WTC11 (cell line): ENCODE results near the gene NEMP1. TPM values are rescaled to one million over a fixed set of nuclear protein-coding genes. Genes with fewer than 3 reads are reported as not detected.
"Not testable (repeated sequence)": the region's sequence is repeated elsewhere in the genome, so short reads cannot be mapped to it uniquely, and the experiment has no call there.

Experiments used
- ATAC-seq: fragments of 200-7000 bp; cut with Tn5 transposase; 2 replicates; pipeline ENCODE4 v1.10.0; 2021; ENCODE audit warnings: mild to moderate bottlenecking, moderate library complexity
- CTCF ChIA-PET: fragments of 300-600 bp; sonication (Branson Sonifier 250); formaldehyde crosslinking; loops from one replicate; lab custom pipeline; 2021; ENCODE audit warnings: antibody characterized with exemption; lab: Charles Lee
- POLR2A ChIA-PET: fragments of 350-600 bp; sonication (Branson Sonifier 250); formaldehyde crosslinking; loops from one replicate; lab custom pipeline; 2021; ENCODE audit warnings: antibody characterized with exemption; lab: Charles Lee
- DNase-seq: peaks from one replicate; pipeline ENCODE4 v3.0.0; 2021; ENCODE audit warnings: low spot score
- H3K27ac Mint-ChIP-seq: 2 replicates; pipeline ENCODE4 v1.8.0; 2021; ENCODE audit warnings: mixed read lengths
- H3K27me3 Mint-ChIP-seq: 2 replicates; pipeline ENCODE4 v1.8.0; 2021; ENCODE audit warnings: low read depth, mild to moderate bottlenecking, moderate library complexity, mixed read lengths
- H3K36me3 Mint-ChIP-seq: 2 replicates; pipeline ENCODE4 v1.8.0; 2021; ENCODE audit warnings: mixed read lengths
- H3K4me1 Mint-ChIP-seq: 2 replicates; pipeline ENCODE4 v1.8.0; 2022; ENCODE audit warnings: mixed read lengths
- H3K4me3 Mint-ChIP-seq: 2 replicates; pipeline ENCODE4 v1.8.0; 2021; ENCODE audit warnings: mild to moderate bottlenecking, moderate library complexity, mixed read lengths
- H3K9me3 Mint-ChIP-seq: 2 replicates; pipeline ENCODE4 v1.8.0; 2021; ENCODE audit warnings: mixed read lengths
- GABPB1 ChIP-seq: sonication (generic); formaldehyde crosslinking; IDR thresholded peaks from 2 replicates; pipeline ENCODE4 v1.8.1; 2023; ENCODE audit warnings: mild to moderate bottlenecking, missing genetic modification reagents
- HMGA2 ChIP-seq: fragments of 250-450 bp; sonication (Bioruptor Pico); IDR thresholded peaks from 2 replicates; pipeline ENCODE4 v1.4.0; 2021; ENCODE audit warnings: mild to moderate bottlenecking, moderate library complexity
- JUN ChIP-seq: sonication (generic); formaldehyde crosslinking; IDR thresholded peaks from 2 replicates; pipeline ENCODE4 v1.8.0; 2023; ENCODE audit warnings: mild to moderate bottlenecking, missing genetic modification reagents
- KAT7 ChIP-seq: sonication (generic); formaldehyde crosslinking; IDR thresholded peaks from 2 replicates; pipeline ENCODE4 v1.8.1; 2023; ENCODE audit warnings: missing genetic modification reagents, mild to moderate bottlenecking, borderline replicate concordance
- NFATC4 ChIP-seq: fragments of 250-450 bp; sonication (Bioruptor Pico); IDR thresholded peaks from 2 replicates; pipeline ENCODE4 v1.9.0; 2021; ENCODE audit warnings: mild to moderate bottlenecking
- NR3C1 ChIP-seq: sonication (generic); formaldehyde crosslinking; conservative IDR thresholded peaks from 2 replicates; pipeline ENCODE4 v1.8.1; 2023; ENCODE audit warnings: low read depth, mild to moderate bottlenecking, missing genetic modification reagents
- PRDM15 ChIP-seq: sonication (generic); formaldehyde crosslinking; IDR thresholded peaks from 2 replicates; pipeline ENCODE4 v1.8.0; 2022; ENCODE audit warnings: missing genetic modification reagents
- STAT6 ChIP-seq: sonication (generic); formaldehyde crosslinking; conservative IDR thresholded peaks from 2 replicates; pipeline ENCODE4 v1.8.1; 2023; ENCODE audit warnings: mild to moderate bottlenecking, low read depth, missing genetic modification reagents, moderate library complexity
- ZBTB21 ChIP-seq: sonication (generic); formaldehyde crosslinking; IDR thresholded peaks from 2 replicates; pipeline ENCODE4 v1.8.1; 2023; ENCODE audit warnings: mild to moderate bottlenecking, missing genetic modification reagents, borderline replicate concordance
- ZNF138 ChIP-seq: sonication (generic); formaldehyde crosslinking; conservative IDR thresholded peaks from 2 replicates; pipeline ENCODE4 v1.8.1; 2022; ENCODE audit warnings: mild to moderate bottlenecking, moderate library complexity, missing genetic modification reagents
- ZNF512 ChIP-seq: sonication (generic); formaldehyde crosslinking; IDR thresholded peaks from 2 replicates; pipeline ENCODE4 v1.8.1; 2022; ENCODE audit warnings: missing genetic modification reagents, borderline replicate concordance
- total RNA-seq: library from RNA; stranded (reverse); gene quantifications from 3 replicates; pipeline ENCODE4 v1.2.3, GENCODE V29; 2021
- TF ChIP-seq, protein P1 (sequence below): sonication (generic); formaldehyde crosslinking; IDR thresholded peaks from 2 replicates; pipeline ENCODE4 v1.8.1; 2022; ENCODE audit warnings: low read depth, missing genetic modification reagents, borderline replicate concordance
- TF ChIP-seq, protein P2 (sequence below): sonication (generic); formaldehyde crosslinking; IDR thresholded peaks from 2 replicates; pipeline ENCODE4 v1.8.0; 2022; ENCODE audit warnings: mild to moderate bottlenecking, missing genetic modification reagents
- TF ChIP-seq, protein P3 (sequence below): sonication (generic); formaldehyde crosslinking; conservative IDR thresholded peaks from 2 replicates; pipeline ENCODE4 v1.8.1; 2022; ENCODE audit warnings: mild to moderate bottlenecking, missing genetic modification reagents

The NEMP1 gene
- total RNA-seq, 1 experiment from 2014 or later = 41.9 TPM

- TF ChIP-seq KAT7 (CRISPR knock-in tag) (no peak), JUN (CRISPR knock-in tag) (no peak), ZNF138 (CRISPR knock-in tag) (no peak), NR3C1 (CRISPR knock-in tag) (no peak), STAT6 (CRISPR knock-in tag) (no peak)
- TF ChIP-seq, protein P1, sequence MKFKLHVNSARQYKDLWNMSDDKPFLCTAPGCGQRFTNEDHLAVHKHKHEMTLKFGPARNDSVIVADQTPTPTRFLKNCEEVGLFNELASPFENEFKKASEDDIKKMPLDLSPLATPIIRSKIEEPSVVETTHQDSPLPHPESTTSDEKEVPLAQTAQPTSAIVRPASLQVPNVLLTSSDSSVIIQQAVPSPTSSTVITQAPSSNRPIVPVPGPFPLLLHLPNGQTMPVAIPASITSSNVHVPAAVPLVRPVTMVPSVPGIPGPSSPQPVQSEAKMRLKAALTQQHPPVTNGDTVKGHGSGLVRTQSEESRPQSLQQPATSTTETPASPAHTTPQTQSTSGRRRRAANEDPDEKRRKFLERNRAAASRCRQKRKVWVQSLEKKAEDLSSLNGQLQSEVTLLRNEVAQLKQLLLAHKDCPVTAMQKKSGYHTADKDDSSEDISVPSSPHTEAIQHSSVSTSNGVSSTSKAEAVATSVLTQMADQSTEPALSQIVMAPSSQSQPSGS (CRISPR knock-in tag) = no peak
- TF ChIP-seq, protein P2, sequence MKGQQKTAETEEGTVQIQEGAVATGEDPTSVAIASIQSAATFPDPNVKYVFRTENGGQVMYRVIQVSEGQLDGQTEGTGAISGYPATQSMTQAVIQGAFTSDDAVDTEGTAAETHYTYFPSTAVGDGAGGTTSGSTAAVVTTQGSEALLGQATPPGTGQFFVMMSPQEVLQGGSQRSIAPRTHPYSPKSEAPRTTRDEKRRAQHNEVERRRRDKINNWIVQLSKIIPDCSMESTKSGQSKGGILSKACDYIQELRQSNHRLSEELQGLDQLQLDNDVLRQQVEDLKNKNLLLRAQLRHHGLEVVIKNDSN (CRISPR knock-in tag) = no peak
Observed at GRCh38 chr12:57019983-57020719, 58.4 kb downstream of the NEMP1 start (continued).

GRCh38 chr12:57018906-57019305 lies 59.7 kb downstream of the NEMP1 start:
- Mint-ChIP-seq H3K36me3 (no peaks in the 10 kb centered on the region), H3K27me3 (peaks cover 3% of the 10 kb centered on the region), H3K9me3 (no peaks in the 10 kb centered on the region), H3K27ac (no peak overlapping the region), H3K4me1 (peaks cover 7% of the 10 kb centered on the region), H3K4me3 (no peak overlapping the region)
- ATAC-seq (no peak), DNase-seq (no peak)
- POLR2A ChIA-PET = no interaction called here
- CTCF ChIA-PET = interaction anchor here (0.6 to 4.4 kb wide), 4 partner anchors 12 to 207 kb away, joined by 3 to 22 read pairs (median 6); partner anchors contain the start of gene STAT6
- TF ChIP-seq ZBTB21 (CRISPR knock-in tag) (no peak), ZNF512 (CRISPR knock-in tag) (no peak), NFATC4 (CRISPR knock-in tag) (no peak)

DNA sequence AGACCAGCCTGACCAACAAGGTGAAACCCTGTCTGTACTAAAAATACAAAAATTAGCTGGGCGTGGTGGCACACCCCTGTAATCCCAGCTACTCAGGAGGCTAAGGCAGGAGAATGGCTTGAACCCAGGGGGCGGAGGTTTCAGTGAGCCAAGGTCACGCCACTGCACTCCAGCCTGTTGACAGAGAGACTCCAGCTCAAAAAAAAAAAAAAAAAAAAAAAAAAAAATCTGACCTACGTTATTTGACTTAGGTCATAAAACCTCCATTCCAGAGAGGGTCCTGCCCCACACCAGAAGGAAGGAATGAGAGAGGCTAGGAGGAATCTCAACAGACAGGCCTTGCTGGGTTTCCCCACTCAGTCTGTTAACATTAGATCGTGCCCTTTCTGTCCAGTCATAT lies 60.2 kb downstream of the NEMP1 start:
- CTCF ChIA-PET = interaction anchor here (0.7 to 4.4 kb wide), 5 partner anchors 13 to 93 kb away, joined by 3 to 22 read pairs (median 4); partner anchors contain the start of gene STAT6
- DNase-seq, H3K27ac Mint-ChIP-seq, H3K4me3 Mint-ChIP-seq, H3K9me3 Mint-ChIP-seq, H3K36me3 Mint-ChIP-seq, H3K27me3 Mint-ChIP-seq, ATAC-seq: not testable (repeated sequence)
- POLR2A ChIA-PET = interaction anchor here (0.6 to 0.7 kb wide), 3 partner anchors 21 to 939 kb away, joined by 3 to 5 read pairs (median 3); partner anchors contain the start of gene MYO1A
- H3K4me1 Mint-ChIP-seq = peaks cover 11% of the 10 kb centered on the region

- Mint-ChIP-seq H3K4me3 (peak within 1 kb of the TSS; percentile 47), H3K36me3 (no peaks in the 10 kb centered on the region), H3K27ac (peak within 1 kb of the TSS; percentile 5; the same call in 1 of the 2 replicates), H3K4me1 (peaks cover 24% of the 10 kb centered on the region), H3K9me3 (no peaks in the 10 kb centered on the region), H3K27me3 (peaks cover 4% of the 10 kb centered on the region)
- CTCF ChIA-PET = interaction anchor here (0.6 to 2.4 kb wide), 16 partner anchors 9 to 380 kb away, joined by 3 to 19 read pairs (median 4); partner anchors contain the start of genes LRP1 and NEMP1
- peak; percentile 53 for DNase-seq
- peak; percentile 91 for ATAC-seq
- POLR2A ChIA-PET = interaction anchor here (0.7 to 1.3 kb wide), 3 partner anchors 44 to 95 kb away, joined by 3 read pairs; partner anchors contain the start of gene STAT6
- TF ChIP-seq HMGA2 (CRISPR knock-in tag) (no peak), PRDM15 (CRISPR knock-in tag) (no peak), GABPB1 (CRISPR knock-in tag) (no peak)
- TF ChIP-seq, protein P2 (CRISPR knock-in tag) = no peak
- TF ChIP-seq, protein P3, sequence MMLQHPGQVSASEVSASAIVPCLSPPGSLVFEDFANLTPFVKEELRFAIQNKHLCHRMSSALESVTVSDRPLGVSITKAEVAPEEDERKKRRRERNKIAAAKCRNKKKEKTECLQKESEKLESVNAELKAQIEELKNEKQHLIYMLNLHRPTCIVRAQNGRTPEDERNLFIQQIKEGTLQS (CRISPR knock-in tag) = no peak
Observed at GRCh38 chr12:57016348-57016747, 62.2 kb downstream of the NEMP1 start, which contains the start of gene TAC3. Gene TAC3, minus strand, starts transcription at chr12:57016529. Its CDS starts 732 bp downstream, at chr12:57015797.
